HG03457 (cell line): ENCODE results near the gene PFKFB1.

Source experiments
- ATAC-seq: cut with Tn5 transposase; IDR thresholded peaks from one replicate; pipeline ENCODE4 v1.9.1; 2021; ENCODE audit warnings: moderate number of reproducible peaks; ENCODE audit not compliant: unreplicated experiment

Gene PFKFB1

GRCh38 chrX:54994099-54994498 lies at the start of gene PFKFB1:
Gene PFKFB1 (minus strand): TSS chrX:54994188. CDS start chrX:54994007, 181 bp downstream.
- ATAC-seq: no peak

- no peak for ATAC-seq
Observed at GRCh38 chrX:55041514-55041913, 47.5 kb upstream of the PFKFB1 start.

- no peak for ATAC-seq
Observed at GRCh38 chrX:55039471-55039870, 45.5 kb upstream of the PFKFB1 start.

GRCh38 chrX:55033429-55033828 lies 39.4 kb upstream of the PFKFB1 start:
- no peak for ATAC-seq

- no peak for ATAC-seq
Observed at GRCh38 chrX:55030271-55031205, 36.5 kb upstream of the PFKFB1 start, which contains the start of gene ALAS2. Gene ALAS2 (minus strand): TSS chrX:55030977. CDS start chrX:55026000, 4,977 bp downstream.

GRCh38 chrX:55029291-55029690 lies 35.3 kb upstream of the PFKFB1 start:
- ATAC-seq: no peak

GRCh38 chrX:55028611-55029010 lies 34.6 kb upstream of the PFKFB1 start:
- ATAC-seq: no peak

GRCh38 chrX:55028040-55028439 lies 34.1 kb upstream of the PFKFB1 start:
- ATAC-seq: no peak

GRCh38 chrX:55026840-55027239 lies 32.9 kb upstream of the PFKFB1 start:
- no peak for ATAC-seq

- ATAC-seq: no peak
Observed at GRCh38 chrX:55026143-55026542, 32.2 kb upstream of the PFKFB1 start.

GRCh38 chrX:55014897-55015299 lies 20.9 kb upstream of the PFKFB1 start:
- no peak for ATAC-seq

GRCh38 chrX:55011294-55011693 lies 17.3 kb upstream of the PFKFB1 start:
- no peak for ATAC-seq

GRCh38 chrX:55008571-55009358 lies 14.8 kb upstream of the PFKFB1 start:
- ATAC-seq: no peak

- ATAC-seq: no peak
Observed at GRCh38 chrX:55007656-55008055, 13.7 kb upstream of the PFKFB1 start.

GRCh38 chrX:55006827-55007621 lies 13.0 kb upstream of the PFKFB1 start:
- ATAC-seq: no peak

GRCh38 chrX:55005256-55005655 lies 11.3 kb upstream of the PFKFB1 start:
- no peak for ATAC-seq

- ATAC-seq: no peak
Observed at GRCh38 chrX:55004231-55004630, 10.2 kb upstream of the PFKFB1 start.

- peak; percentile 90 for ATAC-seq
Observed at GRCh38 chrX:54999717-55000598, 6.0 kb upstream of the PFKFB1 start, which contains the start of gene APEX2. Gene APEX2 (plus strand): TSS chrX:55000363. CDS start chrX:55000423, 60 bp downstream.

GRCh38 chrX:54995621-54996020 lies 1.6 kb upstream of the PFKFB1 start:
- no peak for ATAC-seq
